ENCODE results near the gene RAB12.

- TF ChIP-seq CTCF (conservative IDR thresholded peaks at IDR 0.05 in 1 of 2, IDR thresholded peaks at IDR 0.05 in 1 of 2; ENCODE audit: extremely low read depth in 1 of 2, insufficient read depth in 1 of 2, low read depth in 1 of 2, low read length in 2 of 2), result no peak
- no peak for TF ChIP-seq EZH2 (IDR thresholded peaks at IDR 0.05; ENCODE audit: borderline replicate concordance, low read length)
Observed at GRCh38 chr18:8668381-8668780, 59.1 kb downstream of the RAB12 start.
